Kidney epithelial cell (primary cell): ENCODE measurements around the gene GRIK5. TPM values are rescaled to one million over a fixed set of nuclear protein-coding genes. Genes with fewer than 3 reads are reported as not detected.

Experiments
- DNase-seq: peaks from one replicate; pipeline ENCODE4 v3.0.0-alpha.2; 2010; ENCODE audit warnings: low read depth
- H3K27me3 ChIP-seq: 2 replicates; pipeline ENCODE4 v1.6.0; 2011; ENCODE audit warnings: low read length; ENCODE audit not compliant: control insufficient read depth, insufficient read depth
- H3K36me3 ChIP-seq: 2 replicates; pipeline ENCODE4 v1.5.1; 2011; ENCODE audit warnings: low read length; ENCODE audit not compliant: control insufficient read depth, insufficient read depth
- H3K4me3 ChIP-seq: 2 replicates; pipeline ENCODE4 v1.5.1; 2011; ENCODE audit warnings: low read depth, mild to moderate bottlenecking, control low read depth, low read length
- total RNA-seq: library from RNA; depleted of rRNA; stranded (reverse); fragments of >200 nt; gene quantifications from 2 replicates; pipeline ENCODE4 v1.2.3, GENCODE V29; 2015
- TF ChIP-seq, protein P1 (sequence below): IDR thresholded peaks from 2 replicates; pipeline ENCODE4 v1.5.1; 2011; ENCODE audit warnings: mild to moderate bottlenecking, moderate library complexity, low read length, control low read depth, inconsistent platforms; ENCODE audit not compliant: insufficient read depth, poor library complexity, severe bottlenecking

GRIK5 gene
- total RNA-seq, 1 donor from 2014 or later, result 14.2 TPM

DNA sequence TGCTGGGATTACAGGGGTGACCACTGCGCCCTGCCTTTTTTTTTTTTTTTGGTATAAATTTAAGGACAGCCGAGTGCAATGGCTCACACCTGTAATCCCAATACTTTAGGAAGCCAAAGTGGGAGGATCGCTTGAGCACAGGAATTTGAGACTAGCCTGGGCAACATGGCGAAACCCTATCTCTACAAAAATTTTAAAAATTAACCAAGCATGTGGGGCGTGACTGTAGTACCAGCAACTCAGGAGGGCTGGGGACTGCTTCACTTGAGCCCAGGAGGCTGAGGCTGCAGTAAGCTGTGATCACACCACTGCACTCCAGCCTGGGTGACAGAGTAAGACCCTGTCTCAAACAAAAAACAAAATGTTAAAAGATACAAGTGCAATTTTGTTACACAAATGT lies 27.5 kb upstream of the GRIK5 start:
- Histone ChIP-seq H3K36me3 (no peaks in the 10 kb centered on the region), H3K4me3 (no peak overlapping the region), H3K27me3 (peaks cover 9% of the 10 kb centered on the region)
- TF ChIP-seq, protein P1, sequence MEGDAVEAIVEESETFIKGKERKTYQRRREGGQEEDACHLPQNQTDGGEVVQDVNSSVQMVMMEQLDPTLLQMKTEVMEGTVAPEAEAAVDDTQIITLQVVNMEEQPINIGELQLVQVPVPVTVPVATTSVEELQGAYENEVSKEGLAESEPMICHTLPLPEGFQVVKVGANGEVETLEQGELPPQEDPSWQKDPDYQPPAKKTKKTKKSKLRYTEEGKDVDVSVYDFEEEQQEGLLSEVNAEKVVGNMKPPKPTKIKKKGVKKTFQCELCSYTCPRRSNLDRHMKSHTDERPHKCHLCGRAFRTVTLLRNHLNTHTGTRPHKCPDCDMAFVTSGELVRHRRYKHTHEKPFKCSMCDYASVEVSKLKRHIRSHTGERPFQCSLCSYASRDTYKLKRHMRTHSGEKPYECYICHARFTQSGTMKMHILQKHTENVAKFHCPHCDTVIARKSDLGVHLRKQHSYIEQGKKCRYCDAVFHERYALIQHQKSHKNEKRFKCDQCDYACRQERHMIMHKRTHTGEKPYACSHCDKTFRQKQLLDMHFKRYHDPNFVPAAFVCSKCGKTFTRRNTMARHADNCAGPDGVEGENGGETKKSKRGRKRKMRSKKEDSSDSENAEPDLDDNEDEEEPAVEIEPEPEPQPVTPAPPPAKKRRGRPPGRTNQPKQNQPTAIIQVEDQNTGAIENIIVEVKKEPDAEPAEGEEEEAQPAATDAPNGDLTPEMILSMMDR, result no peak
- DNase-seq, result no peak

DNA sequence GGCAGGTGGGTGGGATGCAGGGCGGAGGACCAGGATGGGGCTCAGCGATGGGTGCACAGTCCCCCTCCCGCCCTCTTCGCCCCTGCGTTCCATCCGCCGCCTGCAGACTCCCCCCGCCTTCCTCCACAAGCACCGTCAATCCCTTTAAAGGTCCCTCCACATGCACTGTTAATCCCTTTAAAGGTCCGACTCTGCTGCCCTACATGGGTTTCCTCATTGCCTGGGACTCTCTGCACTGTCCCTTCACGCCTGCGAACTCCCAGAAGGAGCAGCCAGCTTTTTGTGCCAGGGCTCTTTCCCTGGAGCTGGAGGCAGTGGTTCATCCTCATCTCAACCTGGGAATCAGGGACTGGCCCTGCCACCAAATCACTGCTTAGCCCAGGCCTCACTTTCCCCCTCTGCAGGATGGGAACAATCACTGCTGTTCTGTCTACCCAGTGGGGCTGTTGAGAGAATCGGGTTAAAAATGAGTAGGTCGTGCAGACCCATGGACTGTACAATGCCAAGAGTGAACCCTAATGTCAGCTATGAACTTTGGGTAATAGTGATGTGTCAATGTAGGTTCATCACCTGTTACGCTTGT lies 26.3 kb upstream of the GRIK5 start:
- TF ChIP-seq, protein P1, result no peak
- Histone ChIP-seq H3K4me3 (no peak overlapping the region), H3K27me3 (peaks cover 9% of the 10 kb centered on the region), H3K36me3 (no peaks in the 10 kb centered on the region)
- no peak for DNase-seq

DNA sequence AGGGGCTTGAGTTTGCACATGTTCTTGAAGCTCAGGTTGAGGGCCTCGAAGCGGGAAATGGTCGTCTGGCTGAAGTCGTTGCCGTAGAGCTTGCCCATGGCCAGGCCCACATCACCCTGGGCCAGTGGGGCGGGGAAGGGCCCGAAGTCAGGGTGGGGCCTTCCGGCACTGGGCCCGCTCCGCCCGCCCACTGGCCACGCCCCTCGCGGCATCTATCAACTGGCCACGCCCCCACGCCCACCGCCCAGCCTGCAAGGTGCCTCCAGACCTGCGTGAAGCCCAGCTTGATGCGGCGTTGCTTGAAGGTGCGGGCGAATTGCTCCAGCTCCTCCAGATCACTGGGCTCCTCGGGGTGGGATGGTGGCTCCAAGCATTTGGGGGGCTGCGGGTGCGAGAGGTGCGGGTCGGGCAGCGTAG lies 25.8 kb upstream of the GRIK5 start:
- TF ChIP-seq, protein P1, result no peak
- DNase-seq, result no peak
- Histone ChIP-seq H3K4me3 (no peak overlapping the region), H3K27me3 (peaks cover 9% of the 10 kb centered on the region), H3K36me3 (no peaks in the 10 kb centered on the region)

DNA sequence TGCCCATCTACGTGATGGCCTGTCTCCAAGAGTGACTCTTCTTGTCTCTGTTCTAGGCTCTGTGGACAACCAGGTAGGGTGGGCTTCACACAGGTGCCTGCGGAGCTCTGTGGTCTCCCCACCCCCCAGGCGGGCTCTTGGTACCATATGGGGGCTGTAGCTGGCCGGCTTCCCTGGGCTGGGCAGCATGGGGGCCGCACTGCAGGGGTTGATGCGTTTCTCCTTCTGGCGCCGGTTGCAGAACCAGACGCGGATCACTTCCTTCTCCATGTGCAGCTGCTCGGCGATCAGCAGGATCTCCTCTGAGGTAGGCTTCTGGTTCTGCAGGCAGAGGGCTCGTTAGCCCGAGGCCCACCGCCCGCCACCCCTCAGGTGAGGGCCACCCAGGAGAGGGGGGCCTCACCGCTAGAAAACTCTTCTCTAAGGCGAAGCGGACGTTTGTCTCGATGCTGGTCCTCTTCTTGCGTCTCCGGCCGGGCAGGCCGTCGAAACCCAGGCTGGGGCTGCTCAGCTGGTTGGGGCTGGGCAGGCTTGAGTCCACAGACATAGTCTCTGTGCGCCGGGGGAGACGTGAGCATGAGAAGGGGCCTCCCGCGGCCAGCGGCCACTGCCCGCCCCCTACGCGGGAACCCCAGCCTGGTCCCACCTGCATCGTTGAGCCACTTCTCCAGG lies 25.3 kb upstream of the GRIK5 start:
- H3K27me3 ChIP-seq, result peaks cover 9% of the 10 kb centered on the region
- no peak overlapping the region for H3K4me3 ChIP-seq
- TF ChIP-seq, protein P1, result no peak
- no peak for DNase-seq
- H3K36me3 ChIP-seq, result no peaks in the 10 kb centered on the region

DNA sequence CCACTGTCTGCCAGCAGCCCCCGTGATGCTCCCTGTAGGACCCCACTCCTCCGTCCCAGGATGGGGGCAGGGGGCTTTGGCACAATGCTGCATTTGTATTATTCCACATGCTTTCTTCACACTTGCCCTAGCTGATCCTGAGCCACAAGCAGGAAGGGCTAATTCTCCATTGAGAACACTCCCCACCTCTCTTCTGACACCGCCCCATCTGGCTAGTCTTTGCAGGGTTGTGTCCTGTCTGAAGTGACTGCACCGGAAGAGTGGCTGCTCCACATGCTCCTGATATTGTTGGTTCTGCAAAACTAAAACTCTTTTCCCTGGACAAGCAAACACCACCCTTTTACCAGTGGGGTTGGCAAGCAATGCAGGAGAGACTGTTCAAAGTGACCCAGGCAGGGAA lies 23.9 kb upstream of the GRIK5 start:
- no peak for DNase-seq
- TF ChIP-seq, protein P1, result no peak
- H3K4me3 ChIP-seq, result no peak overlapping the region
- no peaks in the 10 kb centered on the region for H3K36me3 ChIP-seq
- H3K27me3 ChIP-seq, result peaks cover 9% of the 10 kb centered on the region

DNA sequence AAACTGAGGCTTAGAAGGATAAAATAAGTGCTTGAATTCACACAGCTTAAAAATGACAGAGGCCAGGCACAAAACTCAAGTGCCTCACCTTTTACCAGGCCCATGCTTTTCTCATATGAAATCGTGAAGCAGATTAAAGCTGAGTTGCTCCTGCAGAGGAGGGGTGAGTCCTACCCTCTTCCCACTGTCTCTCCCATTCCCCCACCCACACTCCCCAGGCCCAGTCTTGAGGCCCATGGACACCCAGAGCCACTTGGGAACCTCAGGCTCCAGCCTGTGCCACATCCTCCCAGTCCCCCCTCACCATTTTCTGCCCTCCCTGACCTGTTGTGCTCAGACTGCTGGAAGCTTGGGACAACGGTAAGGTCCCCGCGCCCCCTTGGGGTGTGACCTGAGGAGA lies 23.5 kb upstream of the GRIK5 start:
- H3K4me3 ChIP-seq, result no peak overlapping the region
- no peaks in the 10 kb centered on the region for H3K36me3 ChIP-seq
- DNase-seq, result no peak
- TF ChIP-seq, protein P1, result no peak
- H3K27me3 ChIP-seq, result peaks cover 9% of the 10 kb centered on the region
